H9 (cell line): ENCODE results near the gene FBXO27. TPM values are rescaled to one million over a fixed set of nuclear protein-coding genes. Genes with fewer than 3 reads are reported as not detected.

Source experiments
- DNase-seq: peaks from one replicate; pipeline ENCODE4 v3.0.0-alpha.2; 2017
- H2AFZ ChIP-seq: one replicate; pipeline ENCODE4 v1.6.1; 2013; ENCODE audit warnings: mild to moderate bottlenecking, low read length, control low read depth, moderate library complexity
- H2AK5ac ChIP-seq: 2 replicates; pipeline ENCODE4 v1.6.1; 2013; ENCODE audit warnings: low read length, control low read depth, mixed read lengths; ENCODE audit not compliant: insufficient read length
- H2BK120ac ChIP-seq: one replicate; pipeline ENCODE4 v1.6.1; 2013; ENCODE audit warnings: low read depth, mild to moderate bottlenecking, low read length, control low read depth, inconsistent platforms; ENCODE audit not compliant: poor library complexity, severe bottlenecking
- H2BK12ac ChIP-seq: 2 replicates; pipeline ENCODE4 v1.6.1; 2013; ENCODE audit warnings: low read length, control low read depth, mixed read lengths, low read depth; ENCODE audit not compliant: insufficient read length
- H2BK15ac ChIP-seq: 2 replicates; pipeline ENCODE4 v1.6.1; 2013; ENCODE audit warnings: low read depth, low read length, control low read depth
- H2BK20ac ChIP-seq: one replicate; pipeline ENCODE4 v1.6.1; 2013; ENCODE audit warnings: low read depth, mild to moderate bottlenecking, low read length, control low read depth, inconsistent platforms; ENCODE audit not compliant: poor library complexity, severe bottlenecking
- H2BK5ac ChIP-seq: 2 replicates; pipeline ENCODE4 v1.6.1; 2013; ENCODE audit warnings: low read length, control low read depth, mixed read lengths; ENCODE audit not compliant: insufficient read length
- H3K14ac ChIP-seq: 2 replicates; pipeline ENCODE4 v1.6.1; 2013; ENCODE audit warnings: low read length, control low read depth; ENCODE audit not compliant: insufficient read depth
- H3K18ac ChIP-seq: 2 replicates; pipeline ENCODE4 v1.6.1; 2013; ENCODE audit warnings: low read depth, mild to moderate bottlenecking, mixed read lengths, low read length, control low read depth; ENCODE audit not compliant: insufficient read length
- H3K23ac ChIP-seq: 2 replicates; pipeline ENCODE4 v1.6.1; 2013; ENCODE audit warnings: low read length, control low read depth, mixed read lengths, low read depth; ENCODE audit not compliant: insufficient read length
- H3K23me2 ChIP-seq: 2 replicates; pipeline ENCODE4 v1.6.1; 2013; ENCODE audit warnings: low read depth, mild to moderate bottlenecking, mixed read lengths, low read length, control low read depth; ENCODE audit not compliant: insufficient read length, poor library complexity, severe bottlenecking
- H3K27ac ChIP-seq: 2 replicates; pipeline ENCODE4 v1.5.1; 2013; ENCODE audit warnings: low read length, control low read depth, mixed read lengths, low read depth; ENCODE audit not compliant: insufficient read length
- H3K27me3 ChIP-seq: 2 replicates; pipeline ENCODE4 v1.6.1; 2013; ENCODE audit warnings: low read length, control low read depth, inconsistent platforms; ENCODE audit not compliant: insufficient read depth
- H3K4ac ChIP-seq: 2 replicates; pipeline ENCODE4 v1.6.1; 2013; ENCODE audit warnings: low read depth, mild to moderate bottlenecking, control low read depth, inconsistent platforms, low read length, moderate library complexity
- H3K4me1 ChIP-seq: 2 replicates; pipeline ENCODE4 v1.6.1; 2013; ENCODE audit warnings: low read length, control low read depth, inconsistent platforms; ENCODE audit not compliant: insufficient read depth
- H3K4me2 ChIP-seq: 2 replicates; pipeline ENCODE4 v1.6.1; 2013; ENCODE audit warnings: low read length, control low read depth, mixed read lengths; ENCODE audit not compliant: insufficient read length, insufficient read depth
- H3K56ac ChIP-seq: 2 replicates; pipeline ENCODE4 v1.6.1; 2013; ENCODE audit warnings: low read depth, mild to moderate bottlenecking, mixed read lengths, low read length, control low read depth; ENCODE audit not compliant: insufficient read length
- H3K79me1 ChIP-seq: 2 replicates; pipeline ENCODE4 v1.6.1; 2013; ENCODE audit warnings: low read depth, mild to moderate bottlenecking, moderate library complexity, low read length, control low read depth, inconsistent platforms; ENCODE audit not compliant: insufficient read depth, poor library complexity, severe bottlenecking
- H3K79me2 ChIP-seq: 2 replicates; pipeline ENCODE4 v1.6.1; 2013; ENCODE audit warnings: low read length, control low read depth, inconsistent platforms; ENCODE audit not compliant: insufficient read depth
- H3K9ac ChIP-seq: 2 replicates; pipeline ENCODE4 v1.6.1; 2013; ENCODE audit warnings: low read length, control low read depth, mixed read lengths; ENCODE audit not compliant: insufficient read length; ENCODE audit errors: extremely low read depth
- H3K9me3 ChIP-seq: one replicate; pipeline ENCODE4 v1.6.1; 2013; ENCODE audit warnings: low read depth, low read length, inconsistent platforms; ENCODE audit not compliant: control insufficient read depth
- H3T11ph ChIP-seq: one replicate; pipeline ENCODE4 v1.6.1; 2013; ENCODE audit warnings: mild to moderate bottlenecking, low read length, control low read depth, inconsistent platforms
- H4K20me1 ChIP-seq: one replicate; pipeline ENCODE4 v1.6.1; 2013; ENCODE audit not compliant: control insufficient read depth, insufficient read length, insufficient read depth
- H4K5ac ChIP-seq: 2 replicates; pipeline ENCODE4 v1.6.1; 2013; ENCODE audit warnings: low read depth, mild to moderate bottlenecking, mixed read lengths, low read length, control low read depth; ENCODE audit not compliant: insufficient read length
- H4K8ac ChIP-seq: replicated peaks from 2 replicates; pipeline ENCODE4 v1.6.1; 2013; ENCODE audit warnings: low read length, control low read depth, mixed read lengths, low read depth; ENCODE audit not compliant: insufficient read length
- H4K91ac ChIP-seq: 2 replicates; pipeline ENCODE4 v1.6.1; 2013; ENCODE audit warnings: low read depth, mild to moderate bottlenecking, moderate library complexity, mixed read lengths, low read length, control low read depth; ENCODE audit not compliant: insufficient read length
- H3K27ac Mint-ChIP-seq, 3 experiments: 2 replicates in 2 of 3; 3 replicates in 1 of 3; pipeline ENCODE4 v1.8.0; 2020 to 2021; ENCODE audit warnings: mixed read lengths in 3 of 3, mild to moderate bottlenecking in 1 of 3, moderate library complexity in 1 of 3
- H3K27me3 Mint-ChIP-seq: 2 replicates; pipeline ENCODE4 v1.8.0; 2021; ENCODE audit warnings: low read depth, mild to moderate bottlenecking, moderate library complexity, mixed read lengths
- H3K36me3 Mint-ChIP-seq, 3 experiments: 2 replicates in 2 of 3; 3 replicates in 1 of 3; pipeline ENCODE4 v1.8.0; 2020 to 2021; ENCODE audit warnings: low read depth in 3 of 3, mixed read lengths in 3 of 3; ENCODE audit not compliant: insufficient read depth in 1 of 3
- H3K4me1 Mint-ChIP-seq, 2 experiments: 2 replicates each; pipeline ENCODE4 v1.8.0; 2020; ENCODE audit warnings: mixed read lengths in 2 of 2
- H3K4me3 Mint-ChIP-seq, 2 experiments: 2 replicates in 1 of 2; 3 replicates in 1 of 2; pipeline ENCODE4 v1.8.0; 2020 to 2021; ENCODE audit warnings: mild to moderate bottlenecking in 2 of 2, mixed read lengths in 2 of 2, moderate library complexity in 1 of 2
- H3K9me3 Mint-ChIP-seq, 2 experiments: 2 replicates in 1 of 2; 3 replicates in 1 of 2; pipeline ENCODE4 v1.8.0; 2020; ENCODE audit warnings: mild to moderate bottlenecking in 2 of 2, mixed read lengths in 2 of 2, moderate library complexity in 1 of 2
- WGBS: extraction: QIAGEN DNeasy Blood & Tissue Kit; methylation state at CpG from one replicate; pipeline ENCODE4 v1.1.7; 2013; ENCODE audit warnings: missing lambda C conversion rate, low lambda C conversion rate, mixed read lengths; ENCODE audit not compliant: insufficient read length; ENCODE audit errors: extremely low coverage; 5-methylcytosine and 5-hydroxymethylcytosine counted together
- total RNA-seq: library from RNA; stranded (reverse); gene quantifications from 2 replicates; pipeline ENCODE4 v1.2.1, GENCODE V29; 2021
- TF ChIP-seq, protein P1 (sequence below): fragments of 200-600 bp; sonication (generic); conservative IDR thresholded peaks from 3 replicates; pipeline ENCODE4 v1.8.0; 2021; ENCODE audit warnings: antibody characterized with exemption, mild to moderate bottlenecking

FBXO27 gene
- total RNA-seq, 1 experiment from 2014 or later: 14.5 TPM

- H3K4me3 Mint-ChIP-seq: no peak overlapping the region
- Histone ChIP-seq H3K18ac (no peak overlapping the region), H2BK5ac (no peak overlapping the region), H3T11ph (no peak overlapping the region), H2AFZ (no peak overlapping the region), H4K91ac (no peak overlapping the region), H3K23ac (no peak overlapping the region), H4K8ac (no peak overlapping the region), H2BK20ac (no peak overlapping the region), H3K4me1 (no peaks in the 10 kb centered on the region; the same call in 1 of the 2 replicates), H4K20me1 (no peaks in the 10 kb centered on the region), H2BK120ac (no peak overlapping the region), H2BK15ac (no peak overlapping the region), H3K56ac (no peak overlapping the region), H2AK5ac (no peak overlapping the region), H3K4me2 (no peak overlapping the region), H3K27ac (no peak overlapping the region), H3K4ac (no peak overlapping the region), H3K27me3 (no peaks in the 10 kb centered on the region), H3K14ac (no peak overlapping the region; the same call in 1 of the 2 replicates), H4K5ac (no peak overlapping the region), H3K79me1 (no peaks in the 10 kb centered on the region), H3K79me2 (no peaks in the 10 kb centered on the region), H3K9me3 (no peaks in the 10 kb centered on the region), H3K9ac (no peak overlapping the region), H3K23me2 (no peaks in the 10 kb centered on the region), H2BK12ac (no peak overlapping the region)
- no peaks in the 10 kb centered on the region for H3K36me3 Mint-ChIP-seq
- no peaks in the 10 kb centered on the region for H3K9me3 Mint-ChIP-seq
- H3K27me3 Mint-ChIP-seq: peaks cover 9% of the 10 kb centered on the region
- TF ChIP-seq, protein P1, sequence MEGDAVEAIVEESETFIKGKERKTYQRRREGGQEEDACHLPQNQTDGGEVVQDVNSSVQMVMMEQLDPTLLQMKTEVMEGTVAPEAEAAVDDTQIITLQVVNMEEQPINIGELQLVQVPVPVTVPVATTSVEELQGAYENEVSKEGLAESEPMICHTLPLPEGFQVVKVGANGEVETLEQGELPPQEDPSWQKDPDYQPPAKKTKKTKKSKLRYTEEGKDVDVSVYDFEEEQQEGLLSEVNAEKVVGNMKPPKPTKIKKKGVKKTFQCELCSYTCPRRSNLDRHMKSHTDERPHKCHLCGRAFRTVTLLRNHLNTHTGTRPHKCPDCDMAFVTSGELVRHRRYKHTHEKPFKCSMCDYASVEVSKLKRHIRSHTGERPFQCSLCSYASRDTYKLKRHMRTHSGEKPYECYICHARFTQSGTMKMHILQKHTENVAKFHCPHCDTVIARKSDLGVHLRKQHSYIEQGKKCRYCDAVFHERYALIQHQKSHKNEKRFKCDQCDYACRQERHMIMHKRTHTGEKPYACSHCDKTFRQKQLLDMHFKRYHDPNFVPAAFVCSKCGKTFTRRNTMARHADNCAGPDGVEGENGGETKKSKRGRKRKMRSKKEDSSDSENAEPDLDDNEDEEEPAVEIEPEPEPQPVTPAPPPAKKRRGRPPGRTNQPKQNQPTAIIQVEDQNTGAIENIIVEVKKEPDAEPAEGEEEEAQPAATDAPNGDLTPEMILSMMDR: no peak
- DNase-seq: no peak
- WGBS: no CpG with 5 or more reads among the region's 3 CpGs
- no peak overlapping the region for H3K27ac Mint-ChIP-seq
- peaks cover 6 to 10% of the 10 kb centered on the region in 2 experiments for H3K4me1 Mint-ChIP-seq
Observed at GRCh38 chr19:38993271-38993670, 39.1 kb downstream of the FBXO27 start.
